Lower leg skin (tissue), 4 donors: ENCODE measurements around the gene FAM110C. TPM values are rescaled to one million over a fixed set of nuclear protein-coding genes. Genes with fewer than 3 reads are reported as not detected.

ENCODE experiments used
- DNase-seq, 2 donors: peaks; one replicate each; pipeline ENCODE4 v3.0.0-alpha.2; 2019; ENCODE audit warnings: low spot score in 2 of 2
- H3K4me3 ChIP-seq: fragments of 200-600 bp; sonication (generic); 2 replicates; pipeline ENCODE4 v1.5.1; 2017; ENCODE audit warnings: mild to moderate bottlenecking, low read depth; ENCODE audit not compliant: poor library complexity, severe bottlenecking
- CTCF ChIP-seq, 3 donors: fragments of 450-650 bp; IDR thresholded peaks; one replicate each; pipeline ENCODE4 v1.5.1; 2016; ENCODE audit warnings: antibody characterized with exemption in 3 of 3, mild to moderate bottlenecking in 3 of 3, moderate library complexity in 2 of 3
- POLR2A ChIP-seq, 2 donors: fragments of 450-650 bp; IDR thresholded peaks; one replicate each; pipeline ENCODE4 v1.6.1; 2016 to 2017; ENCODE audit warnings: antibody characterized with exemption in 2 of 2, mild to moderate bottlenecking in 1 of 2, moderate library complexity in 1 of 2
- WGBS, 2 donors: methylation state at CpG; one replicate each; pipeline ENCODE4 v1.1.5; 2018; 5-methylcytosine and 5-hydroxymethylcytosine counted together
- intact Hi-C: fragments of 100-400 bp; cut with DNase I; formaldehyde crosslinking; loops from one replicate; pipeline ENCODE4 v1.15.0; 2023; ENCODE audit warnings: low total_unique reads
- total RNA-seq, 4 donors: library from RNA; depleted of rRNA; stranded (reverse); fragments of >200 nt; gene quantifications; one replicate each; pipeline ENCODE4 v1.1.0, GENCODE V29; 2016

The FAM110C gene
- total RNA-seq, 4 donors from 2014 or later, result 25.6 to 49.9 (median 30.0) TPM

DNA sequence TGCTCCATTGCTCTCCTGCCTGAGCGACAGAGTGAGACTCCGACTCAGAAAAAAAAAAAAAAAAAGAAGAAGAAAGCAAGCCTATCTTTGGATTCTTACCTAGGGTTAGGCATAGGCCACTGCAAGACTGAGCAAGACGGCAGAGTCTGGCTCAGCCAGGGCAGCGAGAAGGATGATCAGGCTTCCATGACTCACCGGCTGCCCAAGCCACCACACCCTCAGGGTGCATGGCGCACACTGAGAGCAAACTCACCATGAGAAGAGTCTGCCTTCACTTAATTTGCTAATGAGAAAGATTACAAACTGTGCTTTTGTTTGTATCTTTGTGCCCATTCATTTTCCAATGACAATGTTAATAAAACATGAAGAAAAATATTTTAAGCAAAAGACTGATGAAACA, 8.2 kb downstream of the FAM110C start:
- intact Hi-C loops, result no loop called here
- no peak for TF ChIP-seq CTCF (IDR thresholded peaks at IDR 0.05)
- TF ChIP-seq POLR2A (IDR thresholded peaks at IDR 0.05), result no peak
- no peak overlapping the region for H3K4me3 ChIP-seq
- 42 to 66% methylated on average over 6 of the region's 6 CpGs for WGBS, 2 donors
- DNase-seq, result peak in 1 of 2 donors; percentile 56

- TF ChIP-seq POLR2A (IDR thresholded peaks at IDR 0.05) (no peak), CTCF (IDR thresholded peaks at IDR 0.05) (no peak)
- intact Hi-C loops, result no loop called here
- no peak for DNase-seq
- 68 to 71% methylated on average over 1 of the region's 1 CpG for WGBS, 2 donors
- no peak overlapping the region for H3K4me3 ChIP-seq
Measured at GRCh38 chr2:36318-36717, 10.0 kb downstream of the FAM110C start.

DNA sequence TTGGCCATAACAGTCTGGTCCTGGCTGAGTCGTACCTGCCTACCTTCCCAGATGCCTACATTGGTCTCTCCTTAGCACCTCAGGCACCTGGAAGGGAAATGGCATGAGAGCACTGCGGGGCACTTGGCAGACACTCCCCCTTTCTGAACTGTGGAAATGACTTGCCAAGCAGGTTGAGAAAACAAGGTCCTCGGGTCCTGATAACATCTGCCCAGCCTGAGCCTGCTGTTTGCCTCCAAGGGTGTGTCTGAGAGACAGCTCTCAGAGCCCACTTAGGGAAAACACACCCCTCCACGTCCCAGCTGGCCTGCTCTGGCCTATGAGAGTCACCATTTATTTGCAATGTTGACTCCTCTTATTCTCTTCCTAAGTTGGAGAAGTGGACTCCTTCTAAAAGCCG, 10.5 kb downstream of the FAM110C start:
- WGBS, 2 donors, result 32 to 43% methylated on average over 5 of the region's 5 CpGs

DNA sequence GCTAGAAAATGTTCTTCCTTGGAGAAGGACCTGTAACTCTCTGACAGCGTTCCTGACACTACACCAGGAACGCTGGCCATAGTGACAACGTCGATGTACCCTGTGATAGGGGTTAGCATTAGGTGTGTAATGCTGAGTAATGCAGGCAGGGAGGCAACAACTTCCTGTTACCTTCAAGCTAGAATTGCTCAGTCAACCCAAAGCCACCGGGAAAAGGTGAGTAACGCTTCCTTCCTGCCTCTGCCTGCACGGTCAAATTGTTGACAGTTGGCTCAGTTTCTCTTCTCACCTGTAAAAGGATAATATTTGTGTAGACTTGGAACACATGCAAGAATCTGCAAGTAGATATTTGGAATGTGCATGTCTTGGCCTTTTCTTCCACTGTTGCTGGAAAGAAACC, 12.7 kb downstream of the FAM110C start:
- 47 to 49% methylated on average over 7 of the region's 7 CpGs for WGBS, 2 donors
- no peak overlapping the region for H3K4me3 ChIP-seq
- intact Hi-C loops, result no loop called here
- DNase-seq, result peak in 1 of 2 donors; percentile 53
- no peak for TF ChIP-seq CTCF (IDR thresholded peaks at IDR 0.05)
- no peak for TF ChIP-seq POLR2A (IDR thresholded peaks at IDR 0.05)

More for the DNA sequence above, 10.5 kb downstream of the FAM110C start:
- TF ChIP-seq POLR2A (IDR thresholded peaks at IDR 0.05) (no peak), CTCF (IDR thresholded peaks at IDR 0.05) (no peak)
- no peak overlapping the region for H3K4me3 ChIP-seq
- DNase-seq, result no peak
- intact Hi-C loops, result no loop called here

- 81 to 91% methylated on average over 5 of the region's 5 CpGs for WGBS, 2 donors
Measured at GRCh38 chr2:32068-32467, 14.2 kb downstream of the FAM110C start.

More at GRCh38 chr2:32068-32467, 14.2 kb downstream of the FAM110C start:
- DNase-seq, result no peak
- intact Hi-C loops, result no loop called here
- no peak overlapping the region for H3K4me3 ChIP-seq
- TF ChIP-seq POLR2A (IDR thresholded peaks at IDR 0.05) (no peak), CTCF (IDR thresholded peaks at IDR 0.05) (no peak)
